Neural cell (in vitro differentiated cells): Measurements from ENCODE around the gene KBTBD3.

Experiments used
- CTCF ChIP-seq: fragments of 450-650 bp; IDR thresholded peaks from 2 replicates; pipeline ENCODE4 v1.5.1; 2014; ENCODE audit warnings: antibody characterized with exemption, mild to moderate bottlenecking, moderate library complexity; ENCODE audit not compliant: poor library complexity, severe bottlenecking
- EP300 ChIP-seq: fragments of 450-650 bp; conservative IDR thresholded peaks from 2 replicates; pipeline ENCODE4 v1.6.1; 2014; ENCODE audit warnings: antibody characterized with exemption, mild to moderate bottlenecking, moderate library complexity; ENCODE audit not compliant: poor library complexity, severe bottlenecking
- EZH2 ChIP-seq: fragments of 200-600, 300-800 bp; shearing (Covaris generic), sonication (generic); IDR thresholded peaks from 2 replicates; pipeline ENCODE4 v1.6.1; 2014; ENCODE audit warnings: antibody characterized with exemption, low read length, borderline replicate concordance, mild to moderate bottlenecking; ENCODE audit not compliant: insufficient read depth, poor library complexity, severe bottlenecking
- POLR2AphosphoS5 ChIP-seq: IDR thresholded peaks from 2 replicates; pipeline ENCODE4 v1.6.1; 2012
- RAD21 ChIP-seq: fragments of 450-650 bp; conservative IDR thresholded peaks from 2 replicates; pipeline ENCODE4 v1.6.1; 2014; ENCODE audit warnings: antibody characterized with exemption, mild to moderate bottlenecking, moderate library complexity
- TAF1 ChIP-seq: IDR thresholded peaks from 2 replicates; pipeline ENCODE4 v1.6.1; 2012; ENCODE audit warnings: low read depth

- no peak for TF ChIP-seq EZH2
- TF ChIP-seq CTCF, result no peak
- TF ChIP-seq EP300, result no peak
- TF ChIP-seq POLR2AphosphoS5, result no peak
- no peak for TF ChIP-seq TAF1
- no peak for TF ChIP-seq RAD21
These were observed 44.6 kb upstream of the KBTBD3 start for GRCh38 chr11:106121570-106122320.
